ENCODE measurements around the gene FANCC. TPM values are rescaled to one million over a fixed set of nuclear protein-coding genes. Genes with fewer than 3 reads are reported as not detected.

The FANCC gene
- total RNA-seq, 2 experiments from 2014 or later = 10.2 to 10.5 TPM

DNA sequence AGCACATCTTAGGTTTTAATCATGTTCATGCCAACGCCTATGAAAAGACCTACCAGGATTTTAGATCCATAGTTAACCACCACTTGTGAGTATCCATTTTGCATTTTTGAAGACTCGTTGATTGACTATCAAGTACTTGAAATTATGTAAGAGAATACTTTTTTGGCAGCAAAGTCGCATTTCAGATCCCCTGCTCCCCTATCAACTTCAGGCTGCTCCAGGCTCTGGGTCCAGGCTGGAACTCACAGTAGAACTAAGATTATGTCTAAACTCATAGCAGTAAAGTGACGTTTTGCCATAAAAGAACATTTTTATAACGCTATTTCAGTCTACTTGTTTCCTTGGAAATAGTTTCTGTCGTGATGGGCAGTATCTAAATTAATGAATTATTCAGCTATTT is 267.7 kb downstream of the FANCC start:
- Mint-ChIP-seq H3K27me3 (peaks cover 14% of the 10 kb centered on the region), H3K4me1 (ENCODE audit: low read depth) (peaks cover 6% of the 10 kb centered on the region), H3K4me3 (no peak overlapping the region), H3K36me3 (no peaks in the 10 kb centered on the region), H3K9me3 (no peaks in the 10 kb centered on the region), H3K27ac (no peak overlapping the region)
- DNase-seq = no peak
- intact Hi-C loops (cut with micrococcal nuclease) = no loop called here
- CTCF ChIA-PET = no interaction called here
- POLR2A ChIA-PET = no interaction called here

Small RNA genes lying within 50 kb of the gene (microRNA-seq; reads per million reads assigned to microRNA genes)
- 2,184 reads per million, percentile 90 among the genes with 10 or more reads in this experiment for gene MIR23B (ENCODE audit: borderline microRNAs expressed, borderline number of aligned reads, borderline replicate concordance)
- not detected for gene MIR24-1 (ENCODE audit: borderline microRNAs expressed, borderline number of aligned reads, borderline replicate concordance)
- 353 reads per million, percentile 77 among the genes with 10 or more reads in this experiment for gene MIR27B (ENCODE audit: borderline microRNAs expressed, borderline number of aligned reads, borderline replicate concordance)
- gene MIR3074 (ENCODE audit: borderline microRNAs expressed, borderline number of aligned reads, borderline replicate concordance) = not detected
- gene MIR6081 (ENCODE audit: borderline microRNAs expressed, borderline number of aligned reads, borderline replicate concordance) = not detected

Other genes with a start within 250 kb of the FANCC start
- gene PTCH1, start 199.3 kb upstream of the FANCC start, total RNA-seq = 1 to 10 TPM; 3.9 to 6.3 TPM

Data from activated CD4-positive, alpha-beta memory T cell treated with anti-CD3 and anti-CD28 coated beads for 36 hours (primary cell).